MM.1S (cell line): ENCODE measurements around the gene LGALS3BP.

Source experiments
- DNase-seq: peaks from one replicate; pipeline ENCODE4 v3.0.0-alpha.2; 2015
- H2AFZ ChIP-seq: fragments of 300-600 bp; sonication (generic); 2 replicates; pipeline ENCODE4 v1.6.0; 2016; ENCODE audit warnings: antibody characterized with exemption, low read length
- H3F3A ChIP-seq: fragments of 300-600 bp; sonication (generic); 2 replicates; pipeline ENCODE4 v1.6.1; 2016; ENCODE audit warnings: mild to moderate bottlenecking, antibody characterized with exemption, low read length, moderate library complexity, mixed read lengths; ENCODE audit not compliant: insufficient read depth
- H3K27ac ChIP-seq: fragments of 300-600 bp; sonication (generic); 2 replicates; pipeline ENCODE4 v1.5.1; 2016; ENCODE audit warnings: mild to moderate bottlenecking, low read length
- H3K27me3 ChIP-seq: fragments of 300-600 bp; sonication (generic); replicated peaks from 2 replicates; pipeline ENCODE4 v1.6.0; 2016; ENCODE audit warnings: low read length; ENCODE audit not compliant: insufficient read depth
- H3K36me3 ChIP-seq: fragments of 300-600 bp; sonication (generic); replicated peaks from 2 replicates; pipeline ENCODE4 v1.6.1; 2016; ENCODE audit warnings: mild to moderate bottlenecking, low read length, mixed read lengths; ENCODE audit not compliant: insufficient read depth
- H3K4me1 ChIP-seq: fragments of 300-600 bp; sonication (generic); 2 replicates; pipeline ENCODE4 v1.6.1; 2016; ENCODE audit warnings: low read length, mixed read lengths
- H3K4me2 ChIP-seq: fragments of 300-600 bp; sonication (generic); 2 replicates; pipeline ENCODE4 v1.6.0; 2016; ENCODE audit warnings: low read depth, low read length
- H3K4me3 ChIP-seq: fragments of 300-600 bp; sonication (generic); 2 replicates; pipeline ENCODE4 v1.5.1; 2016; ENCODE audit warnings: low read length, mixed read lengths
- H3K79me2 ChIP-seq: fragments of 300-600 bp; sonication (generic); 2 replicates; pipeline ENCODE4 v1.6.1; 2016; ENCODE audit warnings: mixed run types, low read length, mixed read lengths
- H3K9ac ChIP-seq: fragments of 300-600 bp; sonication (generic); 2 replicates; pipeline ENCODE4 v1.6.1; 2016; ENCODE audit warnings: low read length, mixed read lengths
- H3K9me2 ChIP-seq: fragments of 300-600 bp; sonication (generic); replicated peaks from 2 replicates; pipeline ENCODE4 v1.6.1; 2016; ENCODE audit warnings: mild to moderate bottlenecking, low read length, mixed read lengths; ENCODE audit not compliant: insufficient read depth
- H3K9me3 ChIP-seq: fragments of 300-600 bp; sonication (generic); replicated peaks from 2 replicates; pipeline ENCODE4 v1.6.1; 2016; ENCODE audit warnings: mild to moderate bottlenecking, low read length, mixed read lengths; ENCODE audit not compliant: insufficient read depth
- H4K20me1 ChIP-seq: fragments of 300-600 bp; sonication (generic); 2 replicates; pipeline ENCODE4 v1.6.1; 2016; ENCODE audit warnings: mild to moderate bottlenecking, low read length, moderate library complexity, mixed read lengths; ENCODE audit not compliant: insufficient read depth
- EZH2 ChIP-seq: fragments of 300-600 bp; sonication (generic); optimal IDR thresholded peaks from 2 replicates; pipeline ENCODE3; 2017; ENCODE audit warnings: low read depth, mild to moderate bottlenecking, antibody characterized with exemption, low read length, mixed read lengths
- EZH2phosphoT487 ChIP-seq: fragments of 300-600 bp; sonication (generic); IDR thresholded peaks from 2 replicates; pipeline ENCODE4 v1.6.1; 2018; ENCODE audit warnings: antibody characterized with exemption, low read length
- TF ChIP-seq, protein P1 (sequence below): fragments of 300-600 bp; sonication (generic); IDR thresholded peaks from 2 replicates; pipeline ENCODE4 v1.5.1; 2016; ENCODE audit warnings: antibody characterized with exemption, low read length, mixed read lengths

The LGALS3BP gene

GRCh38 chr17:79005063-79005861, 25.5 kb upstream of the LGALS3BP start:
- no peaks in the 10 kb centered on the region for H3K9me2 ChIP-seq
- no peak overlapping the region for H2AFZ ChIP-seq
- H3K27me3 ChIP-seq, result no peaks in the 10 kb centered on the region
- no peaks in the 10 kb centered on the region for H3F3A ChIP-seq
- H3K9ac ChIP-seq, result no peak overlapping the region
- no peak overlapping the region for H3K4me3 ChIP-seq
- no peak overlapping the region for H3K27ac ChIP-seq
- H3K36me3 ChIP-seq, result no peaks in the 10 kb centered on the region
- DNase-seq, result no peak
- no peaks in the 10 kb centered on the region for H3K9me3 ChIP-seq
- peaks cover 83% of the 10 kb centered on the region for H3K79me2 ChIP-seq
- peaks cover 7% of the 10 kb centered on the region; the same call in 1 of the 2 replicates for H3K4me1 ChIP-seq
- TF ChIP-seq EZH2phosphoT487 (no peak), EZH2 (no peak)
- TF ChIP-seq, protein P1, sequence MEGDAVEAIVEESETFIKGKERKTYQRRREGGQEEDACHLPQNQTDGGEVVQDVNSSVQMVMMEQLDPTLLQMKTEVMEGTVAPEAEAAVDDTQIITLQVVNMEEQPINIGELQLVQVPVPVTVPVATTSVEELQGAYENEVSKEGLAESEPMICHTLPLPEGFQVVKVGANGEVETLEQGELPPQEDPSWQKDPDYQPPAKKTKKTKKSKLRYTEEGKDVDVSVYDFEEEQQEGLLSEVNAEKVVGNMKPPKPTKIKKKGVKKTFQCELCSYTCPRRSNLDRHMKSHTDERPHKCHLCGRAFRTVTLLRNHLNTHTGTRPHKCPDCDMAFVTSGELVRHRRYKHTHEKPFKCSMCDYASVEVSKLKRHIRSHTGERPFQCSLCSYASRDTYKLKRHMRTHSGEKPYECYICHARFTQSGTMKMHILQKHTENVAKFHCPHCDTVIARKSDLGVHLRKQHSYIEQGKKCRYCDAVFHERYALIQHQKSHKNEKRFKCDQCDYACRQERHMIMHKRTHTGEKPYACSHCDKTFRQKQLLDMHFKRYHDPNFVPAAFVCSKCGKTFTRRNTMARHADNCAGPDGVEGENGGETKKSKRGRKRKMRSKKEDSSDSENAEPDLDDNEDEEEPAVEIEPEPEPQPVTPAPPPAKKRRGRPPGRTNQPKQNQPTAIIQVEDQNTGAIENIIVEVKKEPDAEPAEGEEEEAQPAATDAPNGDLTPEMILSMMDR, result no peak
- no peak overlapping the region for H3K4me2 ChIP-seq
- H4K20me1 ChIP-seq, result no peaks in the 10 kb centered on the region

DNA sequence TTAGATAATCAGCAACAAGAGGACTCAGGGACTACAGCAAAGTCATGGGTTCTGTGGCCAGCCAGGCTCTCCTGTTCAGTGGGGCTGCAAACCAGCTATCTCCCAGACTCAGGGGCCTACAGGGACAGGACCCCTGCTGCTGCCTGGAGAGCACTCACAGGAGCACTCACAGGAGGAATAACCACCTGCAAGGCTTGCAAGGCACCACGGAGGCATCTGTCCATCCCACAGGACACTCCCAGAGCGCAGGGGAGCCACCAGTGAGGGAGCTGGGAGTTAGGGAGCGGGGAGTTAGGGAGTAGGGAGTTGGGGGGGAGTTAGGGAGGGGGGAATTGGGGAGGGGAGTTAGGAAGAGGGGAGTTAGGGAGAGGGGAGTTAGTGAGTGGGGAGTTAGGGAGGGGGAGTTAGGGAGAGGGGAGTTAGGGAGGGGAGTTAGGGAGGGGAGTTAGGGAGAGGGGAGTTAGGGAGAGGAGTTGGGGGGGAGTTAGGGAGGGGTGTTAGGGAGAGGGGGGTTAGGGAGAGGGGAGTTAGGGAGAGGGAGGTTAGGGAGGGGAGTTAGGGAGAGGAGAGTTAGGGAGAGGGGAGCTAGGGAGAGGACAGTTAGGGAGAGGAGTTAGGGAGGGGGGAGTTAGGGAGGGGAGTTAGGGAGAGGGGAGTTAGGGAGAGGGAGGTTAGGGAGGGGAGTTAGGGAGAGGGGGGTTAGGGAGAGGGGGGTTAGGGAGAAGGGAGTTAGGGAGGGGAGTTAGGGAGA, 24.1 kb upstream of the LGALS3BP start:
- no peak for DNase-seq
- Histone ChIP-seq H3K27ac (no peak overlapping the region), H3K4me1 (peaks cover 5% of the 10 kb centered on the region; the same call in 1 of the 2 replicates), H2AFZ (no peak overlapping the region), H3K9me2 (no peaks in the 10 kb centered on the region), H3F3A (no peaks in the 10 kb centered on the region), H3K79me2 (peaks cover 88% of the 10 kb centered on the region), H3K4me2 (no peak overlapping the region), H4K20me1 (no peaks in the 10 kb centered on the region), H3K9ac (no peak overlapping the region), H3K36me3 (no peaks in the 10 kb centered on the region), H3K27me3 (no peaks in the 10 kb centered on the region), H3K9me3 (no peaks in the 10 kb centered on the region), H3K4me3 (no peak overlapping the region)
- TF ChIP-seq EZH2phosphoT487 (no peak), EZH2 (no peak)
- TF ChIP-seq, protein P1, result no peak

DNA sequence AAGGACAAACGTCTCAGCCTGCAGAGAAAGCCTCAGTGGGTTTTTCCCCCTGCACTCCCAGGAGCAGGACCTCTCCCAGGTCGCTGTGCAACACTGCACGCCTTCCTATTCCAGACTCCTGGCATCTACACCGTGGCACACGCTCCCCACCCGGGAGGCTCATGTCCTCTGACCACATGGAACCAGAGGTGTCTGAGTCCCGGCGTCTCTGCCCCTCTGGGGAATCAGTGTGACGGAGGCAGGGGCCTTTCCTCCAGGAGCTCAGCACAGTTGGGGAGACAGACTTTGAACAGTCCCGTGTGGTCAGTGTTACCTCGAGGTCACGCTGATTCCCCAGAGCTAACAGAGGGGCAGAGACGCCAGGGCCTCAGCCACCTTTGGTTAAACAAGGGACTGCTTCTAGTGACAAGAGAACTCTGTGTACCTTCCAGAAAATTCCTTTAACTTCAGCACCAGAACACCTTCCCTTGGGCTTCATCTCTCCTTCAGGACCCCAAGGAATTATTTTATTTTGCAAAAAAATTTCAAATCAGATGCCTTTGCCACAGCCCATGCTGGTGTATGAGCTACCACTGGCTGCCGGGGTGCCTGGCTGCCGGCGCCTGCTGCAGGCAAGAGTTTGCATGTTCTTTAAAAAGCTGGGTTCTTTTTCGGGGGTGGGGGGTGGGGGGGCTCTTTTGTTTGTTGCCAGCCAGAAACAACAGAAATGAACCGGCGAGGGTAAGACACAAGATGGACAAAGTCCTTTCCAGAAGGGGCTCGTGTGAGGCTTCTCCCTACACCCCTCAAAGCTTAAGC, 23.3 kb upstream of the LGALS3BP start:
- no peak for TF ChIP-seq EZH2phosphoT487
- TF ChIP-seq, protein P1, result no peak
- TF ChIP-seq EZH2, result no peak
- Histone ChIP-seq H3K4me1 (no peaks in the 10 kb centered on the region), H2AFZ (no peak overlapping the region), H3K4me2 (no peak overlapping the region), H3K36me3 (no peaks in the 10 kb centered on the region), H3K9ac (no peak overlapping the region), H3K79me2 (peaks cover 83% of the 10 kb centered on the region), H3F3A (no peaks in the 10 kb centered on the region), H3K9me3 (no peaks in the 10 kb centered on the region), H4K20me1 (no peaks in the 10 kb centered on the region), H3K27me3 (no peaks in the 10 kb centered on the region), H3K4me3 (no peak overlapping the region), H3K9me2 (no peaks in the 10 kb centered on the region), H3K27ac (no peak overlapping the region)
- DNase-seq, result no peak
